GM12865 (cell line): ENCODE results near the gene TMPRSS4.

ENCODE experiments used
- DNase-seq: peaks from one replicate; pipeline ENCODE4 v3.0.0; 2010; ENCODE audit warnings: low read depth
- H3K4me3 ChIP-seq: 2 replicates; pipeline ENCODE4 v1.5.1; 2011; ENCODE audit warnings: mild to moderate bottlenecking, low read depth, low read length, control low read depth
- TF ChIP-seq, protein P1 (sequence below): IDR thresholded peaks from 2 replicates; pipeline ENCODE4 v1.5.1; 2011; ENCODE audit warnings: low read length, control low read depth, low read depth, inconsistent platforms; ENCODE audit not compliant: insufficient read depth; ENCODE audit errors: missing control alignments

TMPRSS4 gene

DNA sequence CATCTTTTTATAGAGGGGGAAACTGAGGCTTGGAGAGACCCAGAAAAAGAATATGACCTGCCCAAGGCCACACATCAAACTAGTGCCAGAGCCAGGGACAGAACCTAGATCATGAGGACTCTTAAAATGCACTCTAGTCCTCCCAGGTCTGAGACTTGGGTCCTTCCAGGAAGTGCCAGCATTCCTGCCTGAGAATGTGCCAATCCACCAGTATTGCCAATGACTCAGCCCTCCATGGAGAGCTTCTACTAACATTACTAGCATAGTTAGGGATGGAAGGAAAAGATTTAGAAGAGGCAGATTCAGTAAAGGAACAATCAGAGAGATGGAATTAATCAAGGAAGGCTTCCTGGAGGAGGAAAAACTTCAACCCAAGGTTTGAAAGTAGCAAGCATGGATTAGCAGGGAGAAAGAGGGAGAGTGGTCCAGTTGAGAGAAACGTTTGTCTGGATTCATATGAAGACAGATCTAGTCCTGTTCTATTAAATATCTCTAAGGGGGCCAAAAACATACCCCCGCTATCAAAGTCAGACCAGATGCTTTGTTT, 30.0 kb downstream of the TMPRSS4 start:
- no peak for DNase-seq
- H3K4me3 ChIP-seq, result no peak overlapping the region
- TF ChIP-seq, protein P1, sequence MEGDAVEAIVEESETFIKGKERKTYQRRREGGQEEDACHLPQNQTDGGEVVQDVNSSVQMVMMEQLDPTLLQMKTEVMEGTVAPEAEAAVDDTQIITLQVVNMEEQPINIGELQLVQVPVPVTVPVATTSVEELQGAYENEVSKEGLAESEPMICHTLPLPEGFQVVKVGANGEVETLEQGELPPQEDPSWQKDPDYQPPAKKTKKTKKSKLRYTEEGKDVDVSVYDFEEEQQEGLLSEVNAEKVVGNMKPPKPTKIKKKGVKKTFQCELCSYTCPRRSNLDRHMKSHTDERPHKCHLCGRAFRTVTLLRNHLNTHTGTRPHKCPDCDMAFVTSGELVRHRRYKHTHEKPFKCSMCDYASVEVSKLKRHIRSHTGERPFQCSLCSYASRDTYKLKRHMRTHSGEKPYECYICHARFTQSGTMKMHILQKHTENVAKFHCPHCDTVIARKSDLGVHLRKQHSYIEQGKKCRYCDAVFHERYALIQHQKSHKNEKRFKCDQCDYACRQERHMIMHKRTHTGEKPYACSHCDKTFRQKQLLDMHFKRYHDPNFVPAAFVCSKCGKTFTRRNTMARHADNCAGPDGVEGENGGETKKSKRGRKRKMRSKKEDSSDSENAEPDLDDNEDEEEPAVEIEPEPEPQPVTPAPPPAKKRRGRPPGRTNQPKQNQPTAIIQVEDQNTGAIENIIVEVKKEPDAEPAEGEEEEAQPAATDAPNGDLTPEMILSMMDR, result no peak

DNA sequence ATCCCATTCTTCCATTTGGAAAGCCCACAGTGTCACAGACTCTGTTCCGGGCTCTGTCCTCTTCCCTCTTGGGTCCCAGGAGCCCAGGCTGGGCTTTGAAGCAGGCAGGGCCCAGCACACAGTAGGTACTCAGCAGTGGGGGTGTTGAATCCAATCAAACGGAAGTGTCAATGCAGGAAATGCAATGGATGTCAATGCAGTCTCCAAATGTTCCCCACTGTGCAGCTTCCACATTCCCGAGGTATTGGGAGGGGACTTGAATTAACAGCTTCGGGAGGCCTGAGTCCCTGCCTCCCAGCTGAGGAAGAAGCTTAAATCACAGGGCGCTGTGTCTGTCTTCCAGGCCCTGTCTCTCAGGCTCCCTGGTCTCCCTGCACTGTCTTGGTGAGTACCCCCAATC, 31.6 kb downstream of the TMPRSS4 start:
- no peak for DNase-seq
- H3K4me3 ChIP-seq, result no peak overlapping the region
- TF ChIP-seq, protein P1, result no peak

DNA sequence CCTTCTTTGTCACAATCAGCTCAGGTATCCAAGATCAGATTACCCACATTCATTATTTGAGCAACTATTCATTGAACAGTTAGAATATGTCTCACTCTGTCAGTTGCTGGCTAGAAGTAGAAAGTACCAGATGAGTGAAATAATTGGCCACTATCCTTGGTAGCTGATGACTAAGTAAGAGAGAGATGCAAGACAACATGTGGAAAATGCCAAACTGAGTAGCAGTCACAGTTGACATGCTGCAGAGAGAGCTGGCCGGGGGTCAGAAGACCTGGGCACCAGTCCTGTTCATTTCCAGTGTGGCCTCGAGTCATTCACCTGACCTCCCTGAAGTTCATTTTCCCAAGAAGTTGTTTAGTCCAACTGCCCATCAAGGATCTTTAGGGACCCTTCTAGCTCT, 32.4 kb downstream of the TMPRSS4 start:
- TF ChIP-seq, protein P1, result no peak
- H3K4me3 ChIP-seq, result no peak overlapping the region
- no peak for DNase-seq

GRCh38 chr11:118111019-118111743, 34.3 kb downstream of the TMPRSS4 start:
- TF ChIP-seq, protein P1, result no peak
- H3K4me3 ChIP-seq, result no peak overlapping the region
- DNase-seq, result no peak

DNA sequence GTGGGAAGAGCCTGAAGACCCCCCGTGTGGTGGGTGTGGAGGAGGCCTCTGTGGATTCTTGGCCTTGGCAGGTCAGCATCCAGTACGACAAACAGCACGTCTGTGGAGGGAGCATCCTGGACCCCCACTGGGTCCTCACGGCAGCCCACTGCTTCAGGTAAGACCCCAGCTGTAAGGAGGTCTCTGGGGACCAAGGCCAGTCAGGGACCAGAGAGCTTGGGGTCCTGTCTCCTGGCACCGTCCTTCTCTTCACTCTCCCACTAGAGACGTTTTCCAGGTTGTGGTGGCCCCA, 34.8 kb downstream of the TMPRSS4 start:
- DNase-seq, result no peak
- TF ChIP-seq, protein P1, result no peak
- H3K4me3 ChIP-seq, result no peak overlapping the region

- H3K4me3 ChIP-seq, result no peak overlapping the region
- TF ChIP-seq, protein P1, result no peak
- DNase-seq, result no peak
These were observed 36.0 kb downstream of the TMPRSS4 start for GRCh38 chr11:118112711-118113430.
